HG03025 (cell line): ENCODE measurements around the gene CACNB3.
A peak's percentile ranks its signal among the peaks of the same experiment; 100 is the strongest.
"Not testable (repeated sequence)": the region's sequence is repeated elsewhere in the genome, so short reads cannot be mapped to it uniquely, and the experiment has no call there.

ENCODE experiments used
- ATAC-seq: cut with Tn5 transposase; IDR thresholded peaks from one replicate; pipeline ENCODE4 v1.9.1; 2021; ENCODE audit warnings: mild to moderate bottlenecking, moderate library complexity; ENCODE audit not compliant: unreplicated experiment, low FRiP score

The CACNB3 gene

GRCh38 chr12:48852734-48853688 lies 34.7 kb downstream of the CACNB3 start:
- no peak for ATAC-seq

- ATAC-seq: no peak
Measured at GRCh38 chr12:48854488-48854887, 36.2 kb downstream of the CACNB3 start.

- not testable (repeated sequence) for ATAC-seq
Measured at GRCh38 chr12:48854932-48855331, 36.6 kb downstream of the CACNB3 start.

- ATAC-seq: no peak
Measured at GRCh38 chr12:48856379-48856778, 38.1 kb downstream of the CACNB3 start.

DNA sequence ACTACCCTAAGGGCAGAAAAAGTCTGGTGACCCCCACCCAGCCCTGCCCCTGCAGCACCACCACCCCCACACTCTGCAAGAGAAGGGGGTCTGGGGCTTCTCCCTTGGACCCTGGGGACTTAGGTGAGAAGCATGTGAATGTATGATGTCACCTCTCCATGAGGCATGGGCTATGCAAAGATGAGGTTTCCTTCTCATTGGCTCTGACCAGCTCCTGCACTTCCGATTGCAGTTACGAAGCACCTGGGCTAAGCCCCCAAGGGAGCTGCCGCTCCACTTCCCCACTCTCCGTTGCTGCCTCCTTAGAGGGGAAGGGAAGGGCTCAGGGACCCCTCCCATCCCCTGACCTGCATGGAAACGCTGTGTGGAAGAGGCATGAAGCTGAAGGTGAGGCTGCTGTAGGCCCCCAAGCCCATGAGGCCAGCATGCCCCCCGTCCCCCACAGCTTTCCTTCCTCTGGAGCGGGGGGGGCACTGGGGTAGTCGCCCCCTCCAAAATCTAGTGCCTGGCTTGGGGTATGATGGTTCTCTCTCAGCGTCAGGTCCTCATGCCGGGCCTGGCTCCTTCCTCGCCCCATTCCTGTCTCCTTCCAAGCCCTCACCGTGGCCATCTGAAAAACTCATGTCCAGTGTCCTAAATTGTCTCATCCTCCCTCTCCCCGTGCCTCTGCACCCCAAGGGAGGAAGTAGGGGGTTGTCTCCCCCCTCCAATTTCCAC lies 39.1 kb downstream of the CACNB3 start:
- ATAC-seq: no peak

DNA sequence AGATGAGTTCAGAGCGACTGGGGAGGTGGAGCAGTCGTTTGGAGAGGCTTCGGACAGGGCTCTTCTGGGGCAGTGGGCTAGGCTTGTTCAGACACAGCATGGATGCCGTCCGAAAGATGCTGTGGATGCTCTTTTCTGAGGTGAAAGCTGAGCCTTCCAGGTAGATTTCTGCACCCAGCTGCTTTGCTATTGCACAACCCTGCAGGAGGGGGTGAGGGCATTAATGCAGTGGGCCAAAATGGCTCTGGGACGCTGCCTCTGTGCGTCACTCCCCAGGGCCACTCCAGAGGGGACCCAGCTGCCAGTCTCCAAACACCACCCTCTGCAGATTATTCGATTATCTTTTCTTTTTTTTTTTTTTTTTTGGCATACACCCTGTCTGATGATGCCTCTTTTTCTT lies 39.7 kb downstream of the CACNB3 start:
- no peak for ATAC-seq

DNA sequence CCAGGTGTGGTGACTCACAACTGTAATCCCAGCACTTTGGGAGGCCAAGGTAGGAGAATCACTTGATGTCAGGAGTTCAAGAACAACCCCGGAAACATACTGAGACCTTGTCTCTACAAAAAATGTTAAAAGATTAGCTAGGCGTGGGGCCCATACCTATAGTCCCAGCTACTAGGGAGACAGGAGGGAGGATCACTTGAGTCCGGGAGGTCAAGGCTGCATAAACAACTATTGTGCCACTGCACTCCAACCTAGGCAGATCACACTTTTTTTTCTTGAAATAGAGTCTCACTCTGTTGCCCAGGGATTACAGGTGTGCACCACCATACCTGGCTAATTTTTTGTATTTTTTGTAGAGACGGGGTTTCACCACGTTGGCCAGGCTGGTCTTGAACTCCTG lies 41.3 kb downstream of the CACNB3 start:
- ATAC-seq: no peak

GRCh38 chr12:48860236-48860635 lies 41.9 kb downstream of the CACNB3 start:
- ATAC-seq: not testable (repeated sequence)

DNA sequence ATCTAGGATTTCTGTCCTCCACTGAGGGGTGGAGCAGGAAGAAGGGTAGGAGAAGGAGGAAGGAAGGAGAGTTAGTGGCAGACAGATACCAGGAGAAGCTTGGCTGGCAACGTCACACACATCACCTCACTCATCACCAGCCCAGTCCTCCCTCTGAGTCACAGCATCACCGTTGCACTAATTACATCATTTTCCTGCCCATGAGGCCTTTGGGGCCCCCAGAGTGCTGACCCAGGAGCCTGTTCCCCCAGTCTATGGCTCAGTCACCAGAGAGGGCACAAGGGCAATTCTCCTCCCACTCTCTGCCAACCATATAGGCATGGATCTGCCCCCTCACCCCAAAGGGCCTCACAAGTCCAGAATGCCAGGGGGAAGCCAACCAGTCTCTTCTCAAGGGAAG lies 42.8 kb downstream of the CACNB3 start:
- no peak for ATAC-seq

GRCh38 chr12:48862760-48863159 lies 44.5 kb downstream of the CACNB3 start:
- ATAC-seq: no peak

DNA sequence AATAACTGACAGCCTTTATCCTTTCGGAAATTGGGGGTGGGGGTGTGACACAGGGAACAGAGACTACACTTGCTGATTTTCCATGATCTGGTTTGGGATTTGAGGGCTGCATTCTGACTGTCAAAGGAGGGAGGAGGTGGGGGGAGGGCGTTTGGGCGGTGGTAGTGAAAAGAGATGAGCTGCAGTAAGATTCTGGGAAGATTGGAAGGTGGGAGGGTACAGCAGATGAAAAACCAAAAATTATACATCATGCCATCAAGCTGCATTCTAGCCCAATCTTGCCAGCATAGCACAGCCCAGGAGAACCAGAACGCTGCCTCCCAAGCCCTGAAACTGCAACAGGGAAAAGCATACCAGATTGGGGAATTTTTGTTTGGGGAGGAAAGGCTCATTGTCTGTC lies 45.0 kb downstream of the CACNB3 start:
- ATAC-seq: no peak

DNA sequence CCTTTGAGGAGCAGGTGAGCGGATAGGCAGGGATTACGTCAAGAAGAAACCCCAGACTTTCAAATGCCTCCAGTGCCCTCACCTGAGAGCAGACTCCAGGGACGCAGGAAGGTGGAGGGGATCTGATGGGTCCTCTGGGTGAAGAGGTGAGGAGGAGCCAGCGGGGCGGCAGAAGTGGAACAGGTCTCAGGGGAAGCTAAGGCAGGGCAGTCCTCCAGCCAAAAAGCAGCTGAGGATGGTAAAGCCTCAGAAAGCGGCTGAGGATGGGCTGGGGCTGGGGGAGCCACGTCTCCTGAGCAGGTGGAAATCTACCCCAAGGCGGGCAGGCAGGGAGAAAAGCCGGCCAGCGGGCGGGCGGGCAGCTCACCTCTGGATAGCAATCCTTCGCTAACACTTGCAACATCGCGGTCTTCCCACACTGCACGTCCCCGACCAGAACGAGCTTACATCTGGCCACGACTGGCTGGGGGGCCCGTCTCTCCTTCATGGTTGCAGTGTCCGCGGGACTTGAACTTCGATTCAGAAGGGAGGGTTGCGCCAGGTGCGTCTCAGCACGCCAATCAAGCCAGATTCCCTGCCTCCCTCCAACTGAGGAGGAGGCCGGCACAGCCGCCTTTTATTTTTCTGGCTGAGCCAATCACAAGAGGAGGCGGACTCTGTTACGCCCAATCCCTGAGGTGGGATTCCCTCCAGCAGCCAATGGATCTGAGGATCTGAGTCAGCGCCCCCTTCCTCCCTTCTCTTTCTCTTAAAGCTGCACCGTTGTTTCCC lies 47.2 kb downstream of the CACNB3 start, which contains the start of gene RND1:
TSS of gene RND1 (minus strand) at position 590 of the 771 bp plus-strand sequence. CDS start at position 487, 103 bp downstream.
- peak; percentile 88 for ATAC-seq

DNA sequence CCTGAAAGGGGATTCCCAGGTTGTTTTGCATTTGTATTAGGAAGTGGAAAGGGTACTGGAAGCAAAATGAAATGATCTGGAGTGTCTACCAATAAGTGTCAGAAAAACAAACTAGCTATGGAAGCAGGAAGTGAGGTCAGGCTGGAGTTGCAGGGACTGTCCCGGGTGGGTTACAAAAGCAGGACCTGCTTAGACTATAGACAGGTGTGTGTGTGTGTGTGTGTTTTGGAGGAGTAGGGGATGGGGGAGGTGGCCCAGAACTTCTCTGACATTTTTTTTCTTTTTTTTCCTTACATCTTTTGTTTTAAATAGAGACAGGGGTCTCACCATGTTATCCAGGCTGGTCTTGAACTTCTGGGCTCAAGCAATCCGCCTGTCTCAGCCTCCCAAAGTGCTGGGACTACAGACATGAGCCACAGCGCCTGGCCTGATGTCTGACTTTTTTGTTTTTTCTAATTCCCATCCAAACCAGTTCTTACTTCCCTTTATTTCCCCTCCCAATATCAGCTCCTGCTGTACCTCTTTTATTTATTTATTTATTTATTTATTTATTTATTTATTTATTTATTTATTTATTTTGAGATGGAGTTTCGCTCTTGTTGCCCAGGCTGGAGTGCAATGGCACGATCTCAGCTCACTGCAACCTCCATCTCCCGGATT lies 47.9 kb downstream of the CACNB3 start:
- ATAC-seq: peak; percentile 16

GRCh38 chr12:48868451-48868850 lies 50.2 kb downstream of the CACNB3 start:
- ATAC-seq: no peak

- no peak for ATAC-seq
Measured at GRCh38 chr12:48869191-48869590, 50.9 kb downstream of the CACNB3 start.

- ATAC-seq: no peak
Measured at GRCh38 chr12:48873096-48873495, 54.8 kb downstream of the CACNB3 start.

- not testable (repeated sequence) for ATAC-seq
Measured at GRCh38 chr12:48873534-48873933, 55.2 kb downstream of the CACNB3 start.

- ATAC-seq: no peak
Measured at GRCh38 chr12:48875944-48876515, 57.7 kb downstream of the CACNB3 start.
